Tibial nerve (tissue), 4 donors: ENCODE data around the gene S100A10.

Source experiments
- EP300 ChIP-seq, 2 donors: sonication (generic); formaldehyde crosslinking; IDR thresholded peaks; one replicate each; pipeline ENCODE4 v1.6.1; 2017; ENCODE audit warnings: antibody characterized with exemption in 2 of 2, mild to moderate bottlenecking in 1 of 2
- POLR2A ChIP-seq, 2 donors: fragments of 450-650 bp; IDR thresholded peaks; one replicate each; pipeline ENCODE4 v1.6.1; 2017; ENCODE audit warnings: antibody characterized with exemption in 2 of 2, mild to moderate bottlenecking in 2 of 2, moderate library complexity in 2 of 2
- TF ChIP-seq, protein P1 (sequence below), 5 experiments: fragments of 200-600 bp in 3 of 5; fragments of 450-650 bp in 2 of 5; sonication (generic) in 3 of 5; IDR thresholded peaks; one replicate each; pipeline ENCODE4 v1.5.1; 2016 to 2019; ENCODE audit warnings: antibody characterized with exemption in 5 of 5, mild to moderate bottlenecking in 3 of 5, moderate library complexity in 2 of 5

DNA sequence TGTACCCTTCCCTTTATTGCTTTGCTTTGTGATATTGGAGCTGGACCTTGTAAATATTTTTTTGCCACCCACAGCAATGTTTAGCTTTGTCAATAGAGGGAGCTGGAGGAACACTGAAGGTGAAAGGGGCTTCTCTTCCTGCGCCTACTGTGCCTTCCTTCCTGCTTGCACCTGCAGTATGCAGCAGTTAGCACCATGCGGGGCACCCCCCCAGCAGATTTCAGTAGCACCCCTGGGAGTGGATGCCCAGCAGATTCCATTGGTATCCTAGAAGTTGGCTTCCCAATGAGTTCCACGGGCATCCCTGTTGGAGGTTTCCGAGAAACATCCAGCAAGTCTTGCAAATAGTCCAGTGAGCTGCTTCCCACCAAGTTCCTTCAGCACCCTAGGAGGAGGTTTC, 25.6 kb downstream of the S100A10 start:
- TF ChIP-seq, protein P1, sequence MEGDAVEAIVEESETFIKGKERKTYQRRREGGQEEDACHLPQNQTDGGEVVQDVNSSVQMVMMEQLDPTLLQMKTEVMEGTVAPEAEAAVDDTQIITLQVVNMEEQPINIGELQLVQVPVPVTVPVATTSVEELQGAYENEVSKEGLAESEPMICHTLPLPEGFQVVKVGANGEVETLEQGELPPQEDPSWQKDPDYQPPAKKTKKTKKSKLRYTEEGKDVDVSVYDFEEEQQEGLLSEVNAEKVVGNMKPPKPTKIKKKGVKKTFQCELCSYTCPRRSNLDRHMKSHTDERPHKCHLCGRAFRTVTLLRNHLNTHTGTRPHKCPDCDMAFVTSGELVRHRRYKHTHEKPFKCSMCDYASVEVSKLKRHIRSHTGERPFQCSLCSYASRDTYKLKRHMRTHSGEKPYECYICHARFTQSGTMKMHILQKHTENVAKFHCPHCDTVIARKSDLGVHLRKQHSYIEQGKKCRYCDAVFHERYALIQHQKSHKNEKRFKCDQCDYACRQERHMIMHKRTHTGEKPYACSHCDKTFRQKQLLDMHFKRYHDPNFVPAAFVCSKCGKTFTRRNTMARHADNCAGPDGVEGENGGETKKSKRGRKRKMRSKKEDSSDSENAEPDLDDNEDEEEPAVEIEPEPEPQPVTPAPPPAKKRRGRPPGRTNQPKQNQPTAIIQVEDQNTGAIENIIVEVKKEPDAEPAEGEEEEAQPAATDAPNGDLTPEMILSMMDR (IDR thresholded peaks at IDR 0.05): peak; percentile 53 to 77 (median 72)
- TF ChIP-seq POLR2A (IDR thresholded peaks at IDR 0.05) (no peak), EP300 (IDR thresholded peaks at IDR 0.05) (no peak)
